Measurements from ENCODE around the gene SLC35B3.

- TF ChIP-seq EZH2 (IDR thresholded peaks at IDR 0.05; ENCODE audit: borderline replicate concordance, low read depth, low read length, severe bottlenecking) = no peak
- TF ChIP-seq POLR2AphosphoS5 (IDR thresholded peaks at IDR 0.05; ENCODE audit: insufficient read depth, low read depth, low read length) = no peak
- no peak for TF ChIP-seq CTCF (IDR thresholded peaks at IDR 0.05; ENCODE audit: extremely low read depth in 1 of 2, insufficient read depth in 1 of 2, low read depth in 1 of 2, low read length in 2 of 2)
- TF ChIP-seq FOS (IDR thresholded peaks at IDR 0.05; ENCODE audit: borderline replicate concordance, insufficient read depth, low read length) = no peak
- TF ChIP-seq GATA2 (IDR thresholded peaks at IDR 0.05; ENCODE audit: insufficient read depth, insufficient read length, low read depth, low read length) = no peak
- TF ChIP-seq POLR2A (IDR thresholded peaks at IDR 0.05; ENCODE audit: low read depth, low read length) = no peak
- no peak for TF ChIP-seq JUN (IDR thresholded peaks at IDR 0.05; ENCODE audit: borderline replicate concordance, insufficient read depth, insufficient read length, low read depth)
- no peak for TF ChIP-seq MAX (IDR thresholded peaks at IDR 0.05; ENCODE audit: insufficient read depth, insufficient read length)
Measured at GRCh38 chr6:8441452-8441851, 6.1 kb upstream of the SLC35B3 start.

Measured in endothelial cell of umbilical vein (primary cell).